Measurements from ENCODE around the gene UCK2.

The UCK2 gene

GRCh38 chr1:165852871-165853270 is 25.5 kb downstream of the UCK2 start:
- no peak overlapping the region for H3K27ac ChIP-seq
- TF ChIP-seq CTCF (conservative IDR thresholded peaks at IDR 0.05) = no peak

- no peak overlapping the region for H3K27ac ChIP-seq
- no peak for TF ChIP-seq CTCF (conservative IDR thresholded peaks at IDR 0.05)
Observed at GRCh38 chr1:165853528-165854075, 26.2 kb downstream of the UCK2 start.

- no peak overlapping the region for H3K27ac ChIP-seq
- no peak for TF ChIP-seq CTCF (conservative IDR thresholded peaks at IDR 0.05)
Observed at GRCh38 chr1:165854101-165854845, 26.9 kb downstream of the UCK2 start.

- TF ChIP-seq CTCF (conservative IDR thresholded peaks at IDR 0.05) = no peak
- H3K27ac ChIP-seq = peak overlapping the region; percentile 27
Observed at GRCh38 chr1:165855010-165855838, 27.8 kb downstream of the UCK2 start.

GRCh38 chr1:165856021-165856420 is 28.6 kb downstream of the UCK2 start:
- TF ChIP-seq CTCF (conservative IDR thresholded peaks at IDR 0.05) = no peak
- H3K27ac ChIP-seq = peak overlapping the region; percentile 27

GRCh38 chr1:165856606-165857005 is 29.2 kb downstream of the UCK2 start:
- H3K27ac ChIP-seq = peak overlapping the region; percentile 27; the same call in 1 of the 2 replicates
- no peak for TF ChIP-seq CTCF (conservative IDR thresholded peaks at IDR 0.05)
